Lower leg skin (tissue), 3 donors: ENCODE measurements around the gene FAM186B.

ENCODE experiments used
- CTCF ChIP-seq, 3 donors: fragments of 450-650 bp; IDR thresholded peaks; one replicate each; pipeline ENCODE4 v1.5.1; 2016; ENCODE audit warnings: antibody characterized with exemption in 3 of 3, mild to moderate bottlenecking in 3 of 3, moderate library complexity in 2 of 3
- POLR2A ChIP-seq, 2 donors: fragments of 450-650 bp; IDR thresholded peaks; one replicate each; pipeline ENCODE4 v1.6.1; 2016 to 2017; ENCODE audit warnings: antibody characterized with exemption in 2 of 2, mild to moderate bottlenecking in 1 of 2, moderate library complexity in 1 of 2

DNA sequence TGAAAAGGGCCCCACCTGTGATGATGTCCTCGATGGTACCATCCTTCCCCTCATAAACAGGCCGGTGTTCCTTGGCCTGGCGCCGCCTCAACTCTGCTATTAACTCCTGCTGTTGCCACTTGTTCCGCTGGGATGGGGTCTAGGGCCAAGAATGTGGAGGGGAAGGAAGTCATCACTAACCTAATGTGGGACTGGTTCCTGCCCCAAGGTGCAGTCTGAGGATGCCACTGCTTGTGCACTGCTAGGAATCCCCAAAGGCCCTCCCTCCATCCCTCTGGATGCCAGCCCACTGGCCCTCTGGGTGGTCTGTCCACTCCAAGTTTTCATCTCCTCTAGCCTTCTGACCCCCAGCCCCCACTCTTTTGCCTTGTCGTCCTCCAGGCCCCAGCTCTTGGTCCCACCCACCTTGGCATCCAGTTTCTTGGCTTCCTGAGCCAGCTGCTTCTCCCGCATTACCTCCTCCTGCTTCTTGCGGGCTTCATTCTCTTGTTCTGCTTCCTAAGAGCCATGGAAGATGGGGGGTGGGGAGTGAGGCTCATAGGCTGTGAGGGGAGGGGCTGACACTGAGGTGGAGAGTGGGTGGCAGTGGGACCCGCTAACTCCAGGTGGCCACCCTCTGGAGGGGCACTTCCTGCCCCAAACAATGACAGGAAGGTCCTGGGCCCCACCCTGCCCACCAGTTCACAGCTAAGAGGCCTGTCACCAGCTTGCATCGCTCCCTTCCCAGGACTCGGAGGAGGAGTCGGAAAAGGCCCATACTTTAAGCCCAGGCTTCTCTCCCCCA, 41.6 kb upstream of the FAM186B start:
- TF ChIP-seq CTCF (IDR thresholded peaks at IDR 0.05) (no peak), POLR2A (IDR thresholded peaks at IDR 0.05) (no peak)
